Mucosa of stomach (tissue), 1 donor: Measurements from ENCODE around the gene CXCR4.

Experiments
- H3K27me3 ChIP-seq: one replicate; pipeline ENCODE4 v1.7.0; 2013; ENCODE audit warnings: mild to moderate bottlenecking, low read length; ENCODE audit not compliant: control insufficient read depth, insufficient read depth
- H3K36me3 ChIP-seq: one replicate; pipeline ENCODE4 v1.7.0; 2013; ENCODE audit warnings: low read length; ENCODE audit not compliant: control insufficient read depth, insufficient read depth
- H3K4me1 ChIP-seq: one replicate; pipeline ENCODE4 v1.7.0; 2013; ENCODE audit warnings: mild to moderate bottlenecking, low read length; ENCODE audit not compliant: control insufficient read depth, insufficient read depth
- H3K4me3 ChIP-seq: one replicate; pipeline ENCODE4 v1.7.0; 2013; ENCODE audit warnings: low read length
- H3K9ac ChIP-seq: one replicate; pipeline ENCODE4 v1.7.0; 2013; ENCODE audit warnings: mild to moderate bottlenecking, low read length, moderate library complexity
- H3K9me3 ChIP-seq: one replicate; pipeline ENCODE4 v1.7.0; 2013; ENCODE audit warnings: mild to moderate bottlenecking, low read length, moderate library complexity; ENCODE audit not compliant: control insufficient read depth
- donor health status: Pancreatic carcinoma.

Gene CXCR4

GRCh38 chr2:136137982-136138381 lies 20.0 kb upstream of the CXCR4 start:
- Histone ChIP-seq H3K27me3 (no peaks in the 10 kb centered on the region), H3K4me1 (no peaks in the 10 kb centered on the region), H3K36me3 (no peaks in the 10 kb centered on the region), H3K9ac (no peak overlapping the region), H3K4me3 (no peak overlapping the region), H3K9me3 (no peaks in the 10 kb centered on the region)

- Histone ChIP-seq H3K36me3 (no peaks in the 10 kb centered on the region), H3K4me3 (no peak overlapping the region), H3K4me1 (no peaks in the 10 kb centered on the region), H3K9me3 (no peaks in the 10 kb centered on the region), H3K9ac (peak overlapping the region; percentile 20), H3K27me3 (no peaks in the 10 kb centered on the region)
Measured at GRCh38 chr2:136136931-136137330, 19.0 kb upstream of the CXCR4 start.

- H3K4me3 ChIP-seq = no peak overlapping the region
- H3K4me1 ChIP-seq = no peaks in the 10 kb centered on the region
- no peaks in the 10 kb centered on the region for H3K36me3 ChIP-seq
- no peaks in the 10 kb centered on the region for H3K27me3 ChIP-seq
- no peaks in the 10 kb centered on the region for H3K9me3 ChIP-seq
- H3K9ac ChIP-seq = peak overlapping the region; percentile 20
Measured at GRCh38 chr2:136135921-136136906, 18.3 kb upstream of the CXCR4 start.

GRCh38 chr2:136135462-136135861 lies 17.5 kb upstream of the CXCR4 start:
- Histone ChIP-seq H3K4me1 (no peaks in the 10 kb centered on the region), H3K27me3 (no peaks in the 10 kb centered on the region), H3K36me3 (no peaks in the 10 kb centered on the region), H3K9ac (no peak overlapping the region), H3K4me3 (no peak overlapping the region), H3K9me3 (no peaks in the 10 kb centered on the region)

GRCh38 chr2:136134126-136134525 lies 16.2 kb upstream of the CXCR4 start:
- Histone ChIP-seq H3K27me3 (no peaks in the 10 kb centered on the region), H3K36me3 (no peaks in the 10 kb centered on the region), H3K4me1 (no peaks in the 10 kb centered on the region), H3K9me3 (no peaks in the 10 kb centered on the region), H3K4me3 (no peak overlapping the region), H3K9ac (no peak overlapping the region)

- H3K36me3 ChIP-seq = no peaks in the 10 kb centered on the region
- H3K27me3 ChIP-seq = no peaks in the 10 kb centered on the region
- H3K4me1 ChIP-seq = no peaks in the 10 kb centered on the region
- H3K9me3 ChIP-seq = no peaks in the 10 kb centered on the region
- no peak overlapping the region for H3K9ac ChIP-seq
- no peak overlapping the region for H3K4me3 ChIP-seq
Measured at GRCh38 chr2:136133586-136133985, 15.6 kb upstream of the CXCR4 start.

- H3K9ac ChIP-seq = no peak overlapping the region
- no peaks in the 10 kb centered on the region for H3K4me1 ChIP-seq
- no peak overlapping the region for H3K4me3 ChIP-seq
- no peaks in the 10 kb centered on the region for H3K27me3 ChIP-seq
- H3K9me3 ChIP-seq = no peaks in the 10 kb centered on the region
- no peaks in the 10 kb centered on the region for H3K36me3 ChIP-seq
Measured at GRCh38 chr2:136133176-136133575, 15.2 kb upstream of the CXCR4 start.

GRCh38 chr2:136132825-136133155 lies 14.8 kb upstream of the CXCR4 start:
- Histone ChIP-seq H3K36me3 (no peaks in the 10 kb centered on the region), H3K4me3 (no peak overlapping the region), H3K4me1 (no peaks in the 10 kb centered on the region), H3K27me3 (no peaks in the 10 kb centered on the region), H3K9ac (no peak overlapping the region), H3K9me3 (no peaks in the 10 kb centered on the region)

- H3K36me3 ChIP-seq = no peaks in the 10 kb centered on the region
- no peaks in the 10 kb centered on the region for H3K9me3 ChIP-seq
- H3K27me3 ChIP-seq = no peaks in the 10 kb centered on the region
- H3K9ac ChIP-seq = no peak overlapping the region
- no peak overlapping the region for H3K4me3 ChIP-seq
- H3K4me1 ChIP-seq = no peaks in the 10 kb centered on the region
Measured at GRCh38 chr2:136131961-136132824, 14.2 kb upstream of the CXCR4 start.

GRCh38 chr2:136131484-136131960 lies 13.6 kb upstream of the CXCR4 start:
- no peaks in the 10 kb centered on the region for H3K9me3 ChIP-seq
- H3K9ac ChIP-seq = no peak overlapping the region
- H3K4me1 ChIP-seq = no peaks in the 10 kb centered on the region
- no peak overlapping the region for H3K4me3 ChIP-seq
- no peaks in the 10 kb centered on the region for H3K27me3 ChIP-seq
- no peaks in the 10 kb centered on the region for H3K36me3 ChIP-seq

GRCh38 chr2:136130511-136130910 lies 12.6 kb upstream of the CXCR4 start:
- H3K9ac ChIP-seq = no peak overlapping the region
- no peak overlapping the region for H3K4me3 ChIP-seq
- H3K4me1 ChIP-seq = no peaks in the 10 kb centered on the region
- no peaks in the 10 kb centered on the region for H3K36me3 ChIP-seq
- H3K9me3 ChIP-seq = no peaks in the 10 kb centered on the region
- no peaks in the 10 kb centered on the region for H3K27me3 ChIP-seq

GRCh38 chr2:136130045-136130444 lies 12.1 kb upstream of the CXCR4 start:
- H3K9me3 ChIP-seq = no peaks in the 10 kb centered on the region
- H3K4me1 ChIP-seq = no peaks in the 10 kb centered on the region
- no peak overlapping the region for H3K4me3 ChIP-seq
- H3K9ac ChIP-seq = no peak overlapping the region
- no peaks in the 10 kb centered on the region for H3K36me3 ChIP-seq
- H3K27me3 ChIP-seq = no peaks in the 10 kb centered on the region
